Retina (tissue), 1 donor: ENCODE measurements around the gene FOSL2.
A peak's percentile ranks its signal among the peaks of the same experiment; 100 is the strongest.

Experiments
- DNase-seq: peaks from one replicate; pipeline ENCODE4 v3.0.0-alpha.2; 2016

FOSL2 gene

GRCh38 chr2:28413899-28414295 lies 21.2 kb downstream of the FOSL2 start:
- peak; percentile 78 for DNase-seq

- DNase-seq: no peak
These were observed 21.9 kb downstream of the FOSL2 start for GRCh38 chr2:28414583-28414982.

- no peak for DNase-seq
These were observed 22.4 kb downstream of the FOSL2 start for GRCh38 chr2:28415010-28415409.

- DNase-seq: no peak
These were observed 23.1 kb downstream of the FOSL2 start for GRCh38 chr2:28415715-28416114.

GRCh38 chr2:28419003-28419402 lies 26.3 kb downstream of the FOSL2 start:
- no peak for DNase-seq

GRCh38 chr2:28419443-28420270 lies 27.0 kb downstream of the FOSL2 start:
- no peak for DNase-seq

GRCh38 chr2:28420722-28421121 lies 28.1 kb downstream of the FOSL2 start:
- no peak for DNase-seq

GRCh38 chr2:28422908-28423741 lies 30.5 kb downstream of the FOSL2 start:
- DNase-seq: no peak

GRCh38 chr2:28423856-28424605 lies 31.4 kb downstream of the FOSL2 start:
- no peak for DNase-seq

- no peak for DNase-seq
These were observed 32.3 kb downstream of the FOSL2 start for GRCh38 chr2:28424799-28425463.

- DNase-seq: no peak
These were observed 32.8 kb downstream of the FOSL2 start for GRCh38 chr2:28425464-28425835.

- DNase-seq: no peak
These were observed 35.2 kb downstream of the FOSL2 start for GRCh38 chr2:28427741-28428415.

- no peak for DNase-seq
These were observed 35.8 kb downstream of the FOSL2 start for GRCh38 chr2:28428486-28428885.

- no peak for DNase-seq
These were observed 37.1 kb downstream of the FOSL2 start for GRCh38 chr2:28429636-28430376.

GRCh38 chr2:28430377-28430765 lies 37.7 kb downstream of the FOSL2 start:
- no peak for DNase-seq

GRCh38 chr2:28430788-28431418 lies 38.2 kb downstream of the FOSL2 start:
- DNase-seq: no peak

- DNase-seq: no peak
These were observed 39.1 kb downstream of the FOSL2 start for GRCh38 chr2:28431741-28432140.

GRCh38 chr2:28432362-28432761 lies 39.7 kb downstream of the FOSL2 start:
- DNase-seq: no peak

GRCh38 chr2:28433215-28433614 lies 40.6 kb downstream of the FOSL2 start:
- DNase-seq: no peak

- no peak for DNase-seq
These were observed 41.4 kb downstream of the FOSL2 start for GRCh38 chr2:28433935-28434599.
